DMS 273 treated with DMSO at 0.1 percent for 48 hours (cell line): ENCODE data around the gene SMIM24.
"Not testable (repeated sequence)": the region's sequence is repeated elsewhere in the genome, so short reads cannot be mapped to it uniquely, and the experiment has no call there.

Experiments used
- DNase-seq: peaks from one replicate; lab custom pipeline; 2025; lab: John Stamatoyannopoulos, UW

Gene SMIM24

DNA sequence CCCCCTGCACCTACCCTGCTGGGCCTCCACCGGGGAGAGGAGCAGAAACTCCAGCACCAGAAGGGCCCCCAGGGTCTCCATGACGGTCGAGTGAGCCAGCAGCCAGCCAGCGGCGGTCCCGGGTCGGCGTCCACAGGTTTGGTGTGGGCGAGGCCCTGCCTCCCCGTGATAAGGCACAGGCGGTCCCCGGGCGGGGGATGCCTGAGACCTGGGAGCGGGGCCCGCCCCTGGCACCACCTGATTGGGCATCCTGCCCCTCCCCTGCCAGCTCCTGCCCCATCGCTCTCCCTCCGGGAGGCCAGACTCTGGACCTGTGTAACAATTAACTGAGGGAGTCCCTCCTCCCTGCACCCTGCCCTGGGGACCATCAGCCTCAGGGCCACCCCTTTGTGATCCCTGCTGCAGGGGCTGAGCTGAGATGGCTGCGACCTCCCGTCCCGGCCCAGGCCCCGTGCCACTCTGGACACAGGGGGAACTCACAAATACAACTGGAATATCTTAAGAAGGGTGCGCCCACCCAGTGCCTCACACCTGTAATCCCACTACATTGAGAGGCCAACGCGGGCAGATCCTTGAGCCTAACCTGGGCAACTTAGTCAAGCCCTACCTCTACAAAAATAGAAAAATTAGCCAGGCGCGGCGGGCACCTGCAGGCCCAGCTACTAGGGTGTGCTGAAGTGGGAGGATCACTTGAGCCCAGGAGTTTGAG, at the start of gene SMIM24:
Gene SMIM24, minus strand, starts transcription at position 143 of the 709 bp plus-strand sequence. Its CDS starts 62 bp downstream, at position 81.
- DNase-seq, result no peak

DNA sequence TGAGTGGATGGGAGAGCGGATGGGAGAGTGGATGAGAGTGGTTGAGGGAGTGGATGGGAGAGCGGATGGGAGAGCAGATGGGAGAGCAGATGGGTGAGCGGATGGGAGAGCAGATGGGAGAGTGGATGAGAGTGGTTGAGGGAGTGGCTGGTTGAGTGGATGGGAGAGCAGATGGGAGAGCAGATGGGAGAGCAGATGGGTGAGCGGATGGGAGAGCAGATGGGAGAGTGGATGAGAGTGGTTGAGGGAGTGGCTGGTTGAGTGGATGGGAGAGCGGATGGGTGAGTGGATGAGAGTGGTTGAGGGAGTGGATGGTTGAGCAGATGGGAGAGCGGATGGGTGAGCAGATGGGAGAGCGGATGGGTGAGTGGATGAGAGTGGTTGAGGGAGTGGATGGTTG, 49.0 kb upstream of the SMIM24 start:
- not testable (repeated sequence) for DNase-seq

DNA sequence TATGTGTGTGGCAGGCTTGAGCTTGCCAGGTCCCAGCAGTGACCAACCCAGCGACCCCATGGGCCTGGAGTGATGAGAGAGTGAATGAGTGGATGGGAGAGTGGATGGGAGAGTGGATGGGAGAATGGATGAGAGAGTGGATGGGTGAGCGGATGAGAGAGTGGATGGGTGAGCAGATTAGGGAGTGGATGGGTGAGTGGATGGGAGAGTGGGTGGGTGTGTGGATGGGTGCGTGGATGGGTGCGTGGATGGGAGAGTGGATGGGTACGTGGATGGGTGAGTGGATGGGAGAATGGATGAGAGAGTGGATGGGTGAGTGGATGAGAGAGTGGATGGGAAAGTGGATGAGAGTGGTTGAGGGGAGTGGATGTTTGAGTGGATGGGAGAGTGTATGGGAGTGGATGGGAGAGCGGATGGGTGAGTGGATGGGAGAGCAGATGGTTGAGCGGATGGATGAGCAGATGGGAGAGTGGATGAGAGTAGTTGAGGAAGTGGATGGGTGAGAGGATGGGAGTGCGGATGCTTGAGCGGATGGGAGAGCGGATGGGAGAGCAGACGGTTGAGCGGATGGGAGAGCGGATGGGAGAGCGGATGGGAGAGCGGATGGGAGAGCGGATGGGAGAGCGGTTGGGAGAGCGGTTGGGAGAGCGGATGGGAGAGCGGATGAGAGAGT, 48.4 kb upstream of the SMIM24 start:
- DNase-seq, result no peak

DNA sequence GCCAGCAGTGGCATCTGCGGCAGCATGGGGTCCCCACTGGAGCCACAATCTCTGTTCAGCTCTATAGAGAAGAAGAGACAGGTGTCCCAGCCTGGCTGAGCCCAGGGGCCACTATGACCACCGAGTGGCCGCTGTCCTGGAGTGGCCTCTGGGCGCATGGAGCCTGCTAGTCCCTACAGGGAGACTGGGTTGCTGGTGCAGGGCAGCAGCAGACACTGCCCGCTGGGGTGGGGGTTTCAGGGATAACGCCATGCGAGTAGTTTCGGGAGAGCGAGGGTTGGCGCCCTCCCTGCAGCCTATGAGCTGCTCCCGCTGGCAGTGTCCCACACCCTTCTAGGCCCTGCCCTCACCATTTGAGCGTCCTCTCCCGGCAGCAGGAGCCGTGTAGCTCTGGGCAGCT, 47.8 kb upstream of the SMIM24 start:
- DNase-seq, result no peak

DNA sequence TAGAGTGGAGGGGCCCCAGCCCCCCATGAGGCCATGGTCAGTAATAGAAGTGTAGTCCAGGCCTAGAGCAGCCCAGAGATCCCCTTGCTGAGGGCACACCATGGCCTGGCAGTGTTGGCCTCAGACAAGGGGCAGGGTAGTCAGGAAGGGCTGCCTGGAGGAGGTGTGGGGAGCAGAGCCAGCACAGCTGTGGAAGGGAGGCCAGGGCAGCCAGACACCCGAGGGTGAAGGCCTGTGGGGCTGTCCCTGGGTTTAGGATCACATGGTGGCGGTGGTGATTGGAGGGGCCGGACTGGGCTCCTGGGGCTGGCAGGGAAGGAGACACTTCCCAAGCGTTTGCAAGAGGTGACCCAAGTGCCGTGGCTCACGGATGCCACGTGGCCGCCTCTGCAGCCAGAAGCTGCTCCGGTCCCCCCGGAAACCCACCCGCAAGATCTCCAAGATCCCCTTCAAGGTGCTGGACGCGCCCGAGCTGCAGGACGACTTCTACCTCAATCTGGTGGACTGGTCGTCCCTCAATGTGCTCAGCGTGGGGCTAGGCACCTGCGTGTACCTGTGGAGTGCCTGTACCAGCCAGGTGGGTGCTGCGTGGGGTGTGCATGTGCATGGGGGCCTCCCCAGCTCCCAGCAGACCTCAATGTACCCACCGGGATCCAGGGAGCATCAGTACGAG, 47.0 kb upstream of the SMIM24 start:
- DNase-seq, result no peak

DNA sequence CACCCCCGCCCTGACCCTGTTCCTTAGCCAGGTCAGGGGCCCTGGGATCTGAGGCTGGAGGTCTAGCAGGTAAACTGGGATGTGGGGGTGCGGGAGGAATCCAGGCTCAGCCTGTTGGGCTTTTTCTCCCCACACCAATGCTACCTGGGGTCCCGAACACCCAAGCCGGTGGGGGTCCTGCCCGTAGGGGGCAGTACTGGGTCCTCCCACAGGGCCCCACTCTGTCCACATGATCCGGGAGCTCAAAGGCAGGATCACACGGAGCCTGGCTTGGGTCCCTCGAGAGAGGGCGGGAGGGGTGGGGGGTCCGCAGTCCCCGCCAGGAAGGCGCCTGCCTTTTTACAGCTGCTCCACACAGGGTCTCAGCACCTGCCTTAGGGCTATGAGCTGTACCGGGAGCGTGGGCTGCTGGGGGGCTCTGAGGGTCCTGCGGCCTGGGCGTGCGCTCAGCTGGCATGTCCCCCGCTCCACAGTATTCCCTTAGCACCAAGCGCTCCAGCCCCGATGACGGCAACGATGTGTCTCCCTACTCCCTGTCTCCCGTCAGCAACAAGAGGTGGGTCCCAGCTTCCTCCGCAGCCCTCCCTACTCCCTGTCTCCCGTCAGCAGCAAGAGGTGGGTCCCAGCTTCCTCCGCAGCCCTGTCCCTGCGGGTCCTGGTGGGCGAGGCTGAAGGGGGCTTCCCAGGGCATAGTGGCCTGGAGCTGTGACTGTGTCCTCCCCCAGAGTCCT, 46.3 kb upstream of the SMIM24 start:
- no peak for DNase-seq

DNA sequence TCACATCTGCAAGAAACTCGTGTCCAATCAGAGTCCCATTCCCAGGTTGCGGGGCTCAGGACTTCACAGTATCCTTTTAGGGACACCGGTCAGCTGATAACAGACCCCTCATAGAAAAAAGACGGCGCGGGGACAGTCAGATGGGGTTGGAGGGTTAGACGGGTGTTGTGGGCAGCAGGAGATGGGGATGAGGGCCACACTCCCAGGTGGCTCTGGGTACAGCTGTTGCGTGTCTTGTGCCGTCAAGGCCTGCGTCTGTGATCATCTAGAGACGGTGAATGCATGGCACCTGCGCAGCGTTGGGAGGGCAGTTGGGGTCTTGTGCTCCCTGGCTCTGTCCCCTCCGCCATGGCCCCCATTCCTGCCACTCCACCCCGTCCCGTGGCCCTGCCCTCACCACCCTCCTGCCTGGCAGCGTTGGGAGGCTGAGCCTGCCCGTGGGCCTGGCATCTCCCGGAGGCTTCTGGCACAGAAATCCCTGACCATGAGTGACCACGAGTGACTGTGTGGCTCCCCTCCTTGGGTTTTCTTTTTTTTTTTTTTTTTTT, 44.7 kb upstream of the SMIM24 start:
- no peak for DNase-seq

DNA sequence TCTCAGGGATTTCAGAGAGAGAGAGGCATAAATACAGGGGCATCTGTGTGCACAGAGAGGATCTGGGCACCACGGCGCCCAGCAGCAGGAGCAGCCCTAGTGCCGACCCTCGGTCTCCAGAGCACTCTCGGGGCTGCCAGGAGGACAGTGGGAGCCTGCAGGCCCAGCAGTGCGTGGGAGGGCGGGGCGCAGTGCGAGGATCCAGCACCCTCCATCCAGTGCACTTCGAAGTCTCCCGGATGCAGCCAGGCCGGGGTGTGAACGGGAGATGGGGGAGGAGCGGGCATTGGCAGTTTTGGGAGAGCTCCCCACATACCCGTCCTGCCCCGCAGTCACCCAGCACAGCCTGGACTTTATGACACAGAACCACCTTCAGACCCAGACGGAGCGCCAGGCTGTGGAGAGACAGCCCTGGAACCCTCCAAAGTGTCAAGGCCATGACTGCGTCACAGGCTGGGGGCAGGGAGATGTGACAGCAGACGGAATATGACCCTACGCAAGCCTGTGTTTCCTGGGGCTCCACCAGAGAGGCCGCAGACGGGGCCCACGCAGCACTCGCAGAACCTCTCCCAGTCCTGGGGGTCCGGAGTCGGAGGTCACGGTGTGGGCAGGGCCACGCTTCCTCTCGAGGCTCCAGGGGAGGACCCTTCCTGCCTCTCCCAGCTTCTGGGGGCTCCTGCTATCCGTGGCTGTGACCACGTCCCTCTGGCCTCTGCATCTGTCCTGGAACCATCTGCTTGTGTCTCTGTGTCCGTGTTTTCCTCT, 43.9 kb upstream of the SMIM24 start:
- no peak for DNase-seq

DNA sequence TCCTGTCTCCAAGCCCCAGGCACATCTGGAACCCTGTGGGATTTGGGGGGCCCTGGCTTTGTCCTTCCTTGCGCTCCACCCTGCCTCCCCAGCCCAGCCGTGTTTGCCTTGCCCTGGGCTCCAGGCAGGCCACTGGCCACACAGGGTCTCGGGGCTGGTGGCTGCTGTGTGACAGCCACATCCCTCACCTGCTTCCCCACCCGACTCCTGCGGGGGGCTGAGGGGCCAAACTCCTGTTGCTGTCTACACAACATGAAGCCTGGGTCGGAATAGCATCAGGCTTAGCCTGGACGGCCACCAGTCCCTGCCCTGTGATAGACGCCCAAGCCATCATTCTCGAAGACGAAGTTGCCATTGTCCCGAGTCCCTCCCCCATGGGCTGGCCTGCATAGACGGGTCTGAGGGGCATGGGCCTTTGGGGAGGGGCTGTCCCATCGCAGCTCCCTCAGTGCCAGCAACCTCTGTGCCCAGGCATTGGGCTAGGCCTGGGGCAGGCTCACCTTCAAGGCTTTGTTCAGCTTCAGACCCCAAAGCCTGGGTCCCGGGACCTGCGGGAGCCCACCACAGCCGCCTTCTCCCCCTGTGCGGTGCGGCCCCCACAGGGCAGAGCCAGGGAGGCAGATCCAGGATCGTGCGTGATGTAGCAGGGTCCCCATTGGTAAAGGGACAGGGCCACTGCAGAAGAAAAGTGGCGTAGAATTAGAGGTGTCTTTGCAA, 43.2 kb upstream of the SMIM24 start:
- DNase-seq, result no peak

DNA sequence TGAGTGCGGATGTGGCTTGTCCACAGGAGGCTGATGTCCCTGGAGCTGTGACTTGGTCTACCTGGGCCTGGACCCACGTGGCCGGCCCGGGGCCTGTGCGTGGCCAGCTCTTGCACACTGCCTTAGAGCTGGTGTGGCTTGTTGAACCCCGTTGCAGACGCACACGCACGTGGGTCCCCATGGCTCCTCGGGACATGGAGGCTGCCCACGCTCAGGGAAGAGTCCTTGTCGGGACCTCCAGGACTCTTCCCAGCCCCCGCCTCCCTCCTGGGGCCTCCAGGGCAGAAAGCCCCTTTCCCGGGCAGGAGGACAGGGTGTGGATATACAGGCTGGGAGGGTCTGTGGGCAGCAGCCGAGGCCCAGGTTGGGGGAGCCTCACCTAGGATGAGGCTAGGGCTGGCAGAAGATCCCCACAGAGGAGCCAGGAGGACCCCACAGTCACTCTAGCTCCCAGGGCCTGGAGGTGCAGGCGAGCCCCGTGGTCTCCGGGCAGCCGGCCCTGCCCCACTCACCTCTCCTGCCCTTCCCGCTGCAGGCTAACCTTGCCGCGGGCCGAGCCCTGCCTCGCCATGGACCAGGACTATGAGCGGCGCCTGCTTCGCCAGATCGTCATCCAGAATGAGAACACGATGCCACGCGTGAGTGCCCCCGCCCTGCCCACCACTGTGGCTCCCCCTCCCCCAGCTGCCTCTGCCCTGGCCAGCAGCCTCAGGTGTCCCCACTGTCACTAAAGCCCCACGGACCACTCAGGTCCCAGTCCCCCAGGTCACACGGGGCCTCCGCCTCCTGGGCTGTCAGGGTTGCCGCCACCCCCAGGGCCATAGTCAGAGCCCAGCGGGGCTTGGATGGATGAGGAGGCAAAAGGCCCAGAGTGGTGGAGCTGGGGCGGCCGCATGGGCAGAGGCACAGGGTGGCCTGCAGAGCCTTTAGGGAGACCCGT, 42.4 kb upstream of the SMIM24 start:
- DNase-seq, result no peak

DNA sequence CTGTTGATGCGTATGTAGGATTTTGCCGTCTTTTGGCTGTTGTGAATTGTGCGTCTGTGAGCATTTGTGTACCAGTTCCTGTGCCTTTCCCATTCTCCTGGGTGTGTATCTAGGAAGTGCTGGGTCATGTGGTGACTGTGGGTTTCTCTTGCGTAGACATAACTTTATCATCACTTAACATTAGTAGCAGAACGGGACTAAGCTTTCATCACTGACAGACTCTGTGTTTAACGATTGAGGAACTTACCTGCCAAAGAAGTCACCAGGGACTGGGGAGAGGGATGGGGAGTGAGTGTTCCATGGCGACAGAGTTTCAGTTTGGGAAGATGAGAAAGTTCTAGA, 40.8 kb upstream of the SMIM24 start:
- DNase-seq, result no peak

DNA sequence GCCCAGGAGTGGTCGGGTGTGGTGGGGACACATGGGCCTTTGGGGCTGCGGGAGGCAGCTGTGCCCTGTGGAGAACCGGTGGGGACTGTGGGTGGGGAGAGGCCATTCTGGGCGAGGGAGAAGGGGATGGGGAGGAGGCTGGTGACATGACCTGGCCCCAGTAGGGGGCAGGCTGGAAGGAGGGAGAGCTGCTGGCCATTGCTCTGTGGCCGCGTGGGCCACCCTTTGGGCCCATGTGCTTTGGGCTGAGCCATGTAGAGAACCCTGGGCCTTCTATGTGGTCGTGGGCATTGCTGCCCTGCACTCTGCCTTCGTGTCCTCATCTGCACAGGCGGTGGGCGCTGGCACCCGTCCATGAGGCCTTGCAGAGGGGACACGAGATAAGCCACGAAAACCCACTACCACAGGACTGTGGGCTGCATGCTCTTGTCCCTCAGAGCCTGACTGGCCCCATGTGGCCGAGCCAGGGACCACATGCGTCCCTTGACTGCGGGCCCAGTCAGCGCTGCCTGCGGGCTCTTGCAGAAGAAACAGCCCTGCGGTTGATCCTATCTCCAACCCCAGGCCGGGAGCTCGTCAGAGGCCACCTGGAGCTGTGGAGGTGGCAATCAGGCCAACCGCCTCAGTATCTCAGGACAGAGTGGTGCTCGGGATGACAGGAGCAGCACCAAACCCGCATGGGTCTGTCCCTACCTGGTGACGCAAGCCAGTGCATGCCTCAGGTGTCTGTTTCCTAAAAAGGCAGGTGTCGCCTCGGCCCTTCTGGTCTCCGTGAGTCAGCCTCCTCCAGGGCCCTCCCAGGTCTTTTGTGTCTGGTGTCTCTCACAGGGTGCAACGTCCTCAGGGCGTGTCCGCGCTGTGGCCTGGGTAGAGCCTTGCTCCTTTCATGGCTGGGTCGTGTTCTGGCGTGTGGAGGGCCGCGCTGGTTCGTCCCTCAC, 40.1 kb upstream of the SMIM24 start:
- no peak for DNase-seq

DNA sequence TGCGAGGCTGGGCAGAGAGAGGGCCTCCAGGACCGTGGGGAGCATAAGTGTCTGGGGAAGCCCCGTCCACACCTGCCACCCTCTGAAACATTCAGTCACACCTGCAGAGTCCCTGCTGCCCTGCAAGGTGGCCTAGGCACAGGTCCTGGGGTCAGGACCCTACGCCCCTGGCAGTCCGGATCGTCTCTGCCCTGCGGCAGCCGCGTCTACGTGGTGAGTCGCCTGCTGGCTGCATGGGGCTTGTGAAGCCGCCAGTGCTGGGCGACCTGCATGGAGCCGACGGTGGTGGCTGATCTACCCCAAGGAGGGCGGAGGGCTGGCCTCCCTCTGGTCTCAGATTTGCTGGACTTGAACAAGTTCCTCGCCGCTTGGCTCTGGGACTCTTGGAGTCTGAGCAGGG, 38.8 kb upstream of the SMIM24 start:
- DNase-seq, result no peak

DNA sequence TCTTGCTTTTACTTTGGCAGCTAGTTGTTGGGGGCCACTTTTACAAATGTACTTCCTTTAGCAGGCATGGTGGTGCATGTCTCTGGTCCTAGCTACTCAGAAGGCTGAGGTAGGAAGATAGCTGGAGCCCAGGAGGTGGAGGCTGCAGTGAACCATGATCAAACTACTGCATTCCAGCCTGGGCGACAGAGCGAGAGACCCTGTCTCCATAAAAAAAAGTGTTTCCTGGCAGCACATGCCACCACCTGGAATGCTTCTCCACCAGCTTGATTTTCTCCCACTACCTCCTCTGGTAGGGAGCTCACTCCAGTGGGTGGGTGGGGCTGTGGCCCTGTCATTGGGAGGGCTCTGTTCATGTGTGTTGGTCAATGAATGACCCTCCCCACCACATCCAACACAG, 38.3 kb upstream of the SMIM24 start:
- no peak for DNase-seq

DNA sequence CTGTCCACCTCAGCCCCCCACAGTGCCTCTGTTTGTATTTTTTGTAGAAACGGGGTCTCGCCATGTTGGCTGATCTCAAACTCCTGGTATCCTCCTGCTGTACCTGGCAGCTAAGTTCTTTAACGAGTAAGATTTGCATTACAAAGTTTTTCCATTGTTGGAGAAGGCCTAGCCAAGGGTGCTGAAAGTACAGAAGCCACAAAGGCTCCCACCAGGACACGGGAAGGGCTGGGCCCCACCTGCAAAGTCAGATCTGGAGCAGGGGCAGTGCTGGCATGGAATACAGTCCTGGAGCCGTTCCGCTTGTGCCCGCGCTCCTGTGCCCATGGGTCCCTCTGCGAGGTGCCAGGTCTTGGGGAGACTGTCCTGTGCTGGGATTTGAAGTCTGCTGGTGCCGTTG, 37.9 kb upstream of the SMIM24 start:
- DNase-seq, result no peak

DNA sequence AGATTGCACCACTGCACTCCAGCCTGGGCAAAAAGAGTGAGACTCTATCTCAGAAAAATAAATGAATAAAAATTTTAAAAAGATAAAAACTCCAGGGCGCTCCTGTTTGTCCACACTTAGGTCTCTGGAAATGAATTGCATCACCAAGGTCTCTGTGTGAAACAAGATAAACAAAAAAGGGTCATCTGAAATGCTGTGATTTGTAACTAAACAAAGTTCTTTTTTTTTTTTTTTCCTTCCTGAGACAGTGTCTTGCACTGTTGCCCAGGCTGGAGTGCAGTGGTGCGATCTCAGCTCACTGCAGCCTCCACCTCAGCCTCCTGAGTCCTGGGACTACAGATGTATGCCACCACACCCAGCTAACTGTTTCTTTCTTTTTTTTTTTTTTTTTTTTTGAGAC, 37.3 kb upstream of the SMIM24 start:
- no peak for DNase-seq

DNA sequence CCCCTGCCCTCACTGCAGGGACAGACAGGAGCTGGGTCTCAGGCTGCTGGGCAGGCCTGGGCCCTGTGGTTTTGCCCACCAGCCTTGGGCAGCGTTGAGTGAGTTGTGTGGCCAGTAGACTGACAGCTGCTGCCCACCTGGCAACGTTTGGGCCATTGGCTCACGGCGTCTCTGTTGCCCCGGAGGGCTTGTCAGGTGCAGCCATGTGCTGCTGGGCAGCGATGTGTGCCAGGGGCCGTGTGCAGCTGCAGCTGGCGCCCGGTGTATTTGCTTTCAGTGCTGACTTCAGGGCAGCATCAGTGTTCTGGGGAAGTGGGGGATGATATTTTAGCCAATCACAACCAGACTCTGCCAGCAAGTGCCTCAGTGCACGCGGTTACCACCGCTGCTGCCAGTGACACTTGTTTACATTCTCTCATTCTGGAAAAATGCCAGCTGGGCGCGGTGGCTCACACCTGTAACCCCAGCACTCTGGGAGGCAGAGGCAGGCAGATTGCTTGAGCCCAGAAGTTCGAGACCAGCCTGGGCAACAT, 36.4 kb upstream of the SMIM24 start:
- DNase-seq, result peak; percentile 19

DNA sequence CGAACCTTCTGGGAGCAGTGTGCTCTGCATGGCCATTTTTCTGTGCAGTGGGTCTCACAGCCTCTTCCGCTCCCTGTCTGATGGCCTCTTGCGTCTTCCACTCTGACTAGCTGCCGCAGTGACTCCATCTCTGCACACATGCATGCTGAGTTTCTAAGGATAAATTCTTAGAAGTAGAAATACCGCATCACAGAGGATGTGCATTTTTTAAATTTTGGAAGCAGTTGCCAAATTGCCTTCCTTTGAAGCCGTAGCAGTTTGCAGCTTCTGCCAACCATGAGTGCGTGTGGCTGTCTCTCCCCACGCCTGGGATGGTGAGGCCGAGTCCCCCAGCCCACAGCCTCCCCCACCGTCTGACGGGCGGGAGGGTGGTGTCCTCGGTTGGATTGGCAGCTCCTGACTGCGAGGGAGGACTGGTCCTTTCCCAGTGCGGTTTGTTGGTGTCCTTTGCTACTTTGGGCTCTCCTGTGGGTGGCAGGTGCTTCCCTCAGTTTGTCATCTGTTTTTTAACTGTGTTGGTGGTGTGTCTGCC, 35.6 kb upstream of the SMIM24 start:
- no peak for DNase-seq
